ENCODE data around the gene TOM1L1. TPM values are rescaled to one million over a fixed set of nuclear protein-coding genes. Genes with fewer than 3 reads are reported as not detected.

Gene TOM1L1
- total RNA-seq, 1 donor from 2014 or later, result 107 TPM

DNA sequence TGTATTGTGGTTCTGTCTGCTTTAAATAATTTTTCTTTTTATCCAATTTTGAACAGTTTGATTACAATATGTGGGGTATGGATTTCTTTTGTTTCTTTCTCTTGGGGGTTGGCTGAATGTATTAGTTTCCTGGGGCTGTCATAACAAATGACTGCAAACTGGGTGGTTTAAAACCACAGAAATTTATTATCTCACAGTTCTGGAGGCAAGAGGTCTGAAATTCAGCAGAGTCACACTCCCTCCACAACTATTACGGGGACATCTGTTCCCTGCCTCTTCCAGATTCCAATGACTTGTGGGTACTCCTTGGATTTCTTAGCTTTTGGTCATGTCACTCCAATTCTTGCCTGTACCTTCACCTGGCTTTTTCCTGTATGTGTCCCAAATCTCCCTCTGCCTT is 44.1 kb downstream of the TOM1L1 start:
- H3K4me3 ChIP-seq, result no peak overlapping the region
- no peak overlapping the region for H3K4me2 ChIP-seq
- Mint-ChIP-seq H3K27me3 (ENCODE audit: insufficient read depth, low read depth) (no peaks in the 10 kb centered on the region), H3K27ac (no peak overlapping the region), H3K36me3 (peaks cover 13% of the 10 kb centered on the region), H3K4me1 (no peaks in the 10 kb centered on the region), H3K4me3 (no peak overlapping the region), H3K9me3 (no peaks in the 10 kb centered on the region)
- no peaks in the 10 kb centered on the region for H3F3A ChIP-seq (ENCODE audit: low read depth)
- TF ChIP-seq EZH2phosphoT487 (IDR thresholded peaks at IDR 0.05) (no peak), EZH2 (IDR thresholded peaks at IDR 0.05) (no peak)
- TF ChIP-seq, protein P1, sequence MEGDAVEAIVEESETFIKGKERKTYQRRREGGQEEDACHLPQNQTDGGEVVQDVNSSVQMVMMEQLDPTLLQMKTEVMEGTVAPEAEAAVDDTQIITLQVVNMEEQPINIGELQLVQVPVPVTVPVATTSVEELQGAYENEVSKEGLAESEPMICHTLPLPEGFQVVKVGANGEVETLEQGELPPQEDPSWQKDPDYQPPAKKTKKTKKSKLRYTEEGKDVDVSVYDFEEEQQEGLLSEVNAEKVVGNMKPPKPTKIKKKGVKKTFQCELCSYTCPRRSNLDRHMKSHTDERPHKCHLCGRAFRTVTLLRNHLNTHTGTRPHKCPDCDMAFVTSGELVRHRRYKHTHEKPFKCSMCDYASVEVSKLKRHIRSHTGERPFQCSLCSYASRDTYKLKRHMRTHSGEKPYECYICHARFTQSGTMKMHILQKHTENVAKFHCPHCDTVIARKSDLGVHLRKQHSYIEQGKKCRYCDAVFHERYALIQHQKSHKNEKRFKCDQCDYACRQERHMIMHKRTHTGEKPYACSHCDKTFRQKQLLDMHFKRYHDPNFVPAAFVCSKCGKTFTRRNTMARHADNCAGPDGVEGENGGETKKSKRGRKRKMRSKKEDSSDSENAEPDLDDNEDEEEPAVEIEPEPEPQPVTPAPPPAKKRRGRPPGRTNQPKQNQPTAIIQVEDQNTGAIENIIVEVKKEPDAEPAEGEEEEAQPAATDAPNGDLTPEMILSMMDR (IDR thresholded peaks at IDR 0.05), result no peak
- H2AFZ ChIP-seq (replicated peaks), result no peak overlapping the region
- H3K9me3 ChIP-seq (ENCODE audit: low read depth), result no peaks in the 10 kb centered on the region
- H4K20me1 ChIP-seq (ENCODE audit: low read depth), result no peaks in the 10 kb centered on the region
- no peaks in the 10 kb centered on the region for H3K79me2 ChIP-seq (ENCODE audit: low read depth)
- H3K4me1 ChIP-seq, result no peaks in the 10 kb centered on the region
- no peaks in the 10 kb centered on the region for H3K27me3 ChIP-seq
- H3K27ac ChIP-seq, result no peak overlapping the region
- peaks cover 2% of the 10 kb centered on the region for H3K36me3 ChIP-seq
- no peak for DNase-seq (ENCODE audit: low spot score)
- no peak overlapping the region for H3K9ac ChIP-seq

- no peaks in the 10 kb centered on the region for H3K4me1 Mint-ChIP-seq
- no peaks in the 10 kb centered on the region for H4K20me1 ChIP-seq (ENCODE audit: low read depth)
- no peak for TF ChIP-seq EZH2phosphoT487 (IDR thresholded peaks at IDR 0.05)
- no peak for TF ChIP-seq EZH2 (IDR thresholded peaks at IDR 0.05)
- TF ChIP-seq, protein P1 (IDR thresholded peaks at IDR 0.05), result no peak
- no peaks in the 10 kb centered on the region for H3K27me3 ChIP-seq
- H3K79me2 ChIP-seq (ENCODE audit: low read depth), result no peaks in the 10 kb centered on the region
- H3K27ac ChIP-seq, result no peak overlapping the region
- no peaks in the 10 kb centered on the region for H3K9me3 Mint-ChIP-seq
- no peak overlapping the region for H3K27ac Mint-ChIP-seq
- H3K27me3 Mint-ChIP-seq (ENCODE audit: insufficient read depth, low read depth), result no peaks in the 10 kb centered on the region
- H3K9ac ChIP-seq, result no peak overlapping the region
- peaks cover 6% of the 10 kb centered on the region for H3K36me3 ChIP-seq
- no peaks in the 10 kb centered on the region for H3K9me3 ChIP-seq (ENCODE audit: low read depth)
- DNase-seq (ENCODE audit: low spot score), result no peak
- no peak overlapping the region for H3K4me3 Mint-ChIP-seq
- no peak overlapping the region for H3K4me2 ChIP-seq
- no peaks in the 10 kb centered on the region for H3F3A ChIP-seq (ENCODE audit: low read depth)
- H3K36me3 Mint-ChIP-seq, result peaks cover 13% of the 10 kb centered on the region
- H2AFZ ChIP-seq (replicated peaks), result no peak overlapping the region
- no peak overlapping the region for H3K4me3 ChIP-seq
- no peaks in the 10 kb centered on the region for H3K4me1 ChIP-seq
Observed at GRCh38 chr17:54945231-54945630, 44.6 kb downstream of the TOM1L1 start.

- no peak overlapping the region for H3K27ac ChIP-seq
- Mint-ChIP-seq H3K27ac (no peak overlapping the region), H3K36me3 (peaks cover 14% of the 10 kb centered on the region), H3K4me1 (no peaks in the 10 kb centered on the region), H3K27me3 (ENCODE audit: insufficient read depth, low read depth) (peaks cover under 1% of the 10 kb centered on the region), H3K4me3 (no peak overlapping the region), H3K9me3 (no peaks in the 10 kb centered on the region)
- no peak for DNase-seq (ENCODE audit: low spot score)
- no peaks in the 10 kb centered on the region for H3K79me2 ChIP-seq (ENCODE audit: low read depth)
- no peak overlapping the region for H3K4me3 ChIP-seq
- H3K9ac ChIP-seq, result no peak overlapping the region
- no peak overlapping the region for H2AFZ ChIP-seq (replicated peaks)
- H3K27me3 ChIP-seq, result no peaks in the 10 kb centered on the region
- peaks cover 10% of the 10 kb centered on the region for H3K36me3 ChIP-seq
- no peaks in the 10 kb centered on the region for H3K9me3 ChIP-seq (ENCODE audit: low read depth)
- H3K4me1 ChIP-seq, result no peaks in the 10 kb centered on the region
- no peak for TF ChIP-seq EZH2phosphoT487 (IDR thresholded peaks at IDR 0.05)
- no peaks in the 10 kb centered on the region for H4K20me1 ChIP-seq (ENCODE audit: low read depth)
- no peaks in the 10 kb centered on the region for H3F3A ChIP-seq (ENCODE audit: low read depth)
- no peak overlapping the region for H3K4me2 ChIP-seq
Observed at GRCh38 chr17:54945671-54946070, 45.0 kb downstream of the TOM1L1 start.

DNA sequence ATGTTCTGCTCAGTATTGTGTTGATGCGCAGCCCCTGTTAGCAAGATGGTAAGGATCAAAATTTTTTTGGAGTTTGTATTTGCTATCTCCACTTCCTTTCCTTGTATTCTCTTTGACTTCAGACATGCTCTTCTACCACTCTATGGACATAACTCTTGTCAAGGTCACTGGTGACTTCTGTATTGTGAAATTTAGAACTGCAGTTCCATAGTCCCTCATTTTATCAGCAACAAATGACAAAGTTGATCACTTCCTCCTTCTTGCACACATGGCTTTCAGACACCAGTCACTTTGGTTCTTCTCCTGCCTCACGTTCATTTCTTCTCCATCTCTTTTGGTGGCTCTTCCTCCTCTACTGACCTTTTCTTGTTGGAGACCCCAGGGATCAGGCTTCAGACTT is 46.7 kb downstream of the TOM1L1 start:
- Mint-ChIP-seq H3K27me3 (ENCODE audit: insufficient read depth, low read depth) (peaks cover 2% of the 10 kb centered on the region), H3K9me3 (no peaks in the 10 kb centered on the region), H3K36me3 (peaks cover 20% of the 10 kb centered on the region), H3K4me1 (no peaks in the 10 kb centered on the region), H3K27ac (no peak overlapping the region), H3K4me3 (no peak overlapping the region)
- Histone ChIP-seq H3K27me3 (no peaks in the 10 kb centered on the region), H3K4me2 (no peak overlapping the region), H3K4me3 (no peak overlapping the region), H4K20me1 (ENCODE audit: low read depth) (no peaks in the 10 kb centered on the region), H3K36me3 (peaks cover 10% of the 10 kb centered on the region), H3K27ac (no peak overlapping the region), H3K9me3 (ENCODE audit: low read depth) (no peaks in the 10 kb centered on the region), H3K9ac (no peak overlapping the region), H3K4me1 (no peaks in the 10 kb centered on the region), H3F3A (ENCODE audit: low read depth) (no peaks in the 10 kb centered on the region), H2AFZ (replicated peaks) (no peak overlapping the region), H3K79me2 (ENCODE audit: low read depth) (no peaks in the 10 kb centered on the region)
- no peak for TF ChIP-seq EZH2phosphoT487 (IDR thresholded peaks at IDR 0.05)
- TF ChIP-seq EZH2 (IDR thresholded peaks at IDR 0.05), result no peak
- TF ChIP-seq, protein P1 (IDR thresholded peaks at IDR 0.05), result no peak
- no peak for DNase-seq (ENCODE audit: low spot score)

Data from neural progenitor cell (in vitro differentiated cells).